Thyroid gland (tissue), 4 donors: ENCODE data around the gene GYPA.
"Not testable (repeated sequence)": the region's sequence is repeated elsewhere in the genome, so short reads cannot be mapped to it uniquely, and the experiment has no call there.

Source experiments
- POLR2A ChIP-seq, 2 donors: fragments of 450-650 bp; IDR thresholded peaks; one replicate each; pipeline ENCODE4 v1.6.1; 2017; ENCODE audit warnings: antibody characterized with exemption in 2 of 2, mild to moderate bottlenecking in 2 of 2, moderate library complexity in 1 of 2
- TF ChIP-seq, protein P1 (sequence below), 6 experiments: fragments of 200-600 bp in 3 of 6; fragments of 450-650 bp in 3 of 6; sonication (generic) in 3 of 6; IDR thresholded peaks; one replicate each; pipeline ENCODE4 v1.5.1; 2016 to 2019; ENCODE audit warnings: antibody characterized with exemption in 6 of 6, mild to moderate bottlenecking in 2 of 6, inconsistent platforms in 1 of 6, moderate library complexity in 1 of 6

DNA sequence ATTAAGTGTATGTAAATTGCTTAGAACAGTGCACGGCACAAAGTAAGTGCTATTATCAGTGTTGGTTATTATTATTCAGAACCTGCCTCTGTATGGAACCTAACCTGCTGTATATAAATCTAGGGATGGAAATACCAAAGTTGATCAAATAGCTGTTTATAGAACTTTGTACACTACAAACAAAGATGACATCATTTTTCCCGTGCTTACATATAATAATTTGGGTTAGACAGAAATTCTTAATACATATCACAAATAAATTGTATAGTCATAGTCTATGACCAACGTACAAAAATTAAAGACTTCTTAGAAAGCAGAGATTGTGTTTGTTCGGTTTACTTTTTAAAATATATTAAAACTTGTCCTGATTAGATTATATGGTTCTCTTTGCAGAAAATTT is 4.3 kb downstream of the GYPA start:
- TF ChIP-seq POLR2A (IDR thresholded peaks at IDR 0.05): not testable (repeated sequence)
- TF ChIP-seq, protein P1, sequence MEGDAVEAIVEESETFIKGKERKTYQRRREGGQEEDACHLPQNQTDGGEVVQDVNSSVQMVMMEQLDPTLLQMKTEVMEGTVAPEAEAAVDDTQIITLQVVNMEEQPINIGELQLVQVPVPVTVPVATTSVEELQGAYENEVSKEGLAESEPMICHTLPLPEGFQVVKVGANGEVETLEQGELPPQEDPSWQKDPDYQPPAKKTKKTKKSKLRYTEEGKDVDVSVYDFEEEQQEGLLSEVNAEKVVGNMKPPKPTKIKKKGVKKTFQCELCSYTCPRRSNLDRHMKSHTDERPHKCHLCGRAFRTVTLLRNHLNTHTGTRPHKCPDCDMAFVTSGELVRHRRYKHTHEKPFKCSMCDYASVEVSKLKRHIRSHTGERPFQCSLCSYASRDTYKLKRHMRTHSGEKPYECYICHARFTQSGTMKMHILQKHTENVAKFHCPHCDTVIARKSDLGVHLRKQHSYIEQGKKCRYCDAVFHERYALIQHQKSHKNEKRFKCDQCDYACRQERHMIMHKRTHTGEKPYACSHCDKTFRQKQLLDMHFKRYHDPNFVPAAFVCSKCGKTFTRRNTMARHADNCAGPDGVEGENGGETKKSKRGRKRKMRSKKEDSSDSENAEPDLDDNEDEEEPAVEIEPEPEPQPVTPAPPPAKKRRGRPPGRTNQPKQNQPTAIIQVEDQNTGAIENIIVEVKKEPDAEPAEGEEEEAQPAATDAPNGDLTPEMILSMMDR (IDR thresholded peaks at IDR 0.05): not testable (repeated sequence)
